Measurements from ENCODE around the gene FHIT. TPM values are rescaled to one million over a fixed set of nuclear protein-coding genes. Genes with fewer than 3 reads are reported as not detected.

Gene FHIT
- total and polyA plus RNA-seq, 2 of the 4 experiments (the other 2 are of a cell fraction), result 0.07 TPM; not detected in 1

DNA sequence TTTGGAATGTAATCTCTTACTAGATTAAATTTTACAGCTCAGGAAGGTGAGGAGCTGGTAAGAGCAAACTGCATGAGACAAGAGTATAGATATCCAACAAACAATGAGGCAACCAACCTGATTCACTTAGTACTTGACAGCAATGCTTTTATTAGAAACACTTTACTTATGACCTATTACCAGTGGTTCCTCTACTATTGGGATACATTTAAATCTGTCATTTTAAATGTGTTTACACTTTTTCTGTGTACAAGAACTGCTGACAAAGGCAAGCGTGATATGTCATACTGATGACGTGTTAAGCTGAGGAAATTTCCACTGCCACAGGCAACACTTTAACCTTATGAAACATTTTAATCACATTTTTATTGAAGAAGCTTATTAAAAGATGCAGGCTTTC, 1043.3 kb downstream of the FHIT start:
- BruUV-seq (replicated peaks), result no TSS peak
- no peak overlapping the region for H2AK5ac ChIP-seq (ENCODE audit: low read depth, low read length)
- no peak overlapping the region for H3K4ac ChIP-seq (ENCODE audit: low read depth, low read length)
- no peaks in the 10 kb centered on the region for H3K4me1 ChIP-seq (ENCODE audit: control insufficient read depth, insufficient read depth, low read length)
- no CpG with 5 or more reads among the region's 2 CpGs for WGBS, 2 experiments (ENCODE audit: extremely low coverage in 2 of 2, insufficient read length in 1 of 2)
- H2BK5ac ChIP-seq (ENCODE audit: low read depth, low read length, poor library complexity, severe bottlenecking), result no peak overlapping the region
- H3K4me2 ChIP-seq (ENCODE audit: low read depth, low read length), result no peak overlapping the region
- H2AFZ ChIP-seq (replicated peaks; ENCODE audit: low read length, poor library complexity), result no peak overlapping the region
- no peaks in the 10 kb centered on the region for H3K9me1 ChIP-seq (ENCODE audit: insufficient read depth, low read length)
- no peak overlapping the region for H2BK20ac ChIP-seq (ENCODE audit: low read depth, low read length)
- H2AK9ac ChIP-seq (replicated peaks; ENCODE audit: low read depth, low read length, poor library complexity), result no peak overlapping the region
- H3K27me3 ChIP-seq (ENCODE audit: control insufficient read depth, insufficient read depth, low read length), result no peaks in the 10 kb centered on the region
- H3K56ac ChIP-seq (ENCODE audit: extremely low read depth, insufficient read depth, low read length), result no peak overlapping the region
- no peak overlapping the region for H3K27ac ChIP-seq (ENCODE audit: insufficient read depth, low read length)
- no peak overlapping the region for H3K4me3 ChIP-seq (ENCODE audit: insufficient read depth, low read depth, low read length)
- dilution Hi-C loops (cut with HindIII; ENCODE audit: low sequenced_read_pairs, unreplicated experiment) (no loop called here), in situ Hi-C loops (cut with MboI; ENCODE audit: low sequenced_read_pairs) (no loop called here), intact Hi-C loops (cut with micrococcal nuclease) (no loop called here)
- H4K8ac ChIP-seq (ENCODE audit: low read depth in 2 of 2, low read length in 2 of 2), result no peak overlapping the region
- no peaks in the 10 kb centered on the region for H3K36me3 ChIP-seq (ENCODE audit: control insufficient read depth, insufficient read depth, low read length)
- no peak for DNase-seq
- no peak overlapping the region for H4K91ac ChIP-seq (ENCODE audit: insufficient read depth, low read depth, low read length)
- no peaks in the 10 kb centered on the region for H3K79me1 ChIP-seq (ENCODE audit: low read depth in 1 of 2, low read length in 2 of 2)
- ChIA-PET CTCF (interaction anchor here (0.7 kb wide), 1 partner anchor 10 kb away, joined by 3 read pairs; no protein-coding TSS in a partner anchor), POLR2A (ENCODE audit: unreplicated experiment) (no interaction called here)
- no peak overlapping the region for H3K9ac ChIP-seq (ENCODE audit: low read depth, low read length)
- H3K14ac ChIP-seq (replicated peaks; ENCODE audit: low read depth, low read length), result no peak overlapping the region
- no peak overlapping the region for H2BK15ac ChIP-seq (ENCODE audit: low read depth, low read length)
- H4K20me1 ChIP-seq (ENCODE audit: insufficient read depth, low read length), result no peaks in the 10 kb centered on the region
- H2BK120ac ChIP-seq (ENCODE audit: low read depth, low read length), result no peak overlapping the region
- no peak for ATAC-seq (ENCODE audit: low read depth)
- no peaks in the 10 kb centered on the region for H3K9me3 ChIP-seq (ENCODE audit: control insufficient read depth, insufficient read depth, low read length)
- H4K5ac ChIP-seq (ENCODE audit: low read depth, low read length), result no peak overlapping the region
- H3K18ac ChIP-seq (ENCODE audit: low read depth, low read length), result no peak overlapping the region
- H3K23ac ChIP-seq (ENCODE audit: low read depth, low read length), result no peak overlapping the region
- TF ChIP-seq CEBPB (IDR thresholded peaks at IDR 0.05; ENCODE audit: low read depth, low read length) (no peak), MAZ (IDR thresholded peaks at IDR 0.05; ENCODE audit: borderline replicate concordance, low read depth, low read length) (no peak), NFE2L2 (IDR thresholded peaks at IDR 0.05; ENCODE audit: low read depth, low read length) (no peak), POLR2A (IDR thresholded peaks at IDR 0.05; ENCODE audit: low read depth, low read length) (no peak), RAD21 (IDR thresholded peaks at IDR 0.05; ENCODE audit: low read length) (no peak), FOS (IDR thresholded peaks at IDR 0.05; ENCODE audit: low read depth, low read length) (no peak), RFX5 (IDR thresholded peaks at IDR 0.05; ENCODE audit: low read depth, low read length) (no peak), CHD1 (IDR thresholded peaks at IDR 0.05; ENCODE audit: low read depth, low read length) (no peak), BHLHE40 (IDR thresholded peaks at IDR 0.05; ENCODE audit: low read depth, low read length) (no peak)
- TF ChIP-seq, protein P1, sequence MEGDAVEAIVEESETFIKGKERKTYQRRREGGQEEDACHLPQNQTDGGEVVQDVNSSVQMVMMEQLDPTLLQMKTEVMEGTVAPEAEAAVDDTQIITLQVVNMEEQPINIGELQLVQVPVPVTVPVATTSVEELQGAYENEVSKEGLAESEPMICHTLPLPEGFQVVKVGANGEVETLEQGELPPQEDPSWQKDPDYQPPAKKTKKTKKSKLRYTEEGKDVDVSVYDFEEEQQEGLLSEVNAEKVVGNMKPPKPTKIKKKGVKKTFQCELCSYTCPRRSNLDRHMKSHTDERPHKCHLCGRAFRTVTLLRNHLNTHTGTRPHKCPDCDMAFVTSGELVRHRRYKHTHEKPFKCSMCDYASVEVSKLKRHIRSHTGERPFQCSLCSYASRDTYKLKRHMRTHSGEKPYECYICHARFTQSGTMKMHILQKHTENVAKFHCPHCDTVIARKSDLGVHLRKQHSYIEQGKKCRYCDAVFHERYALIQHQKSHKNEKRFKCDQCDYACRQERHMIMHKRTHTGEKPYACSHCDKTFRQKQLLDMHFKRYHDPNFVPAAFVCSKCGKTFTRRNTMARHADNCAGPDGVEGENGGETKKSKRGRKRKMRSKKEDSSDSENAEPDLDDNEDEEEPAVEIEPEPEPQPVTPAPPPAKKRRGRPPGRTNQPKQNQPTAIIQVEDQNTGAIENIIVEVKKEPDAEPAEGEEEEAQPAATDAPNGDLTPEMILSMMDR (conservative IDR thresholded peaks at IDR 0.05; ENCODE audit: low read depth, low read length), result no peak
- TF ChIP-seq, protein P2, sequence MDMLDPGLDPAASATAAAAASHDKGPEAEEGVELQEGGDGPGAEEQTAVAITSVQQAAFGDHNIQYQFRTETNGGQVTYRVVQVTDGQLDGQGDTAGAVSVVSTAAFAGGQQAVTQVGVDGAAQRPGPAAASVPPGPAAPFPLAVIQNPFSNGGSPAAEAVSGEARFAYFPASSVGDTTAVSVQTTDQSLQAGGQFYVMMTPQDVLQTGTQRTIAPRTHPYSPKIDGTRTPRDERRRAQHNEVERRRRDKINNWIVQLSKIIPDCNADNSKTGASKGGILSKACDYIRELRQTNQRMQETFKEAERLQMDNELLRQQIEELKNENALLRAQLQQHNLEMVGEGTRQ (IDR thresholded peaks at IDR 0.05; ENCODE audit: low read depth, low read length), result no peak
- TF ChIP-seq, protein P3, sequence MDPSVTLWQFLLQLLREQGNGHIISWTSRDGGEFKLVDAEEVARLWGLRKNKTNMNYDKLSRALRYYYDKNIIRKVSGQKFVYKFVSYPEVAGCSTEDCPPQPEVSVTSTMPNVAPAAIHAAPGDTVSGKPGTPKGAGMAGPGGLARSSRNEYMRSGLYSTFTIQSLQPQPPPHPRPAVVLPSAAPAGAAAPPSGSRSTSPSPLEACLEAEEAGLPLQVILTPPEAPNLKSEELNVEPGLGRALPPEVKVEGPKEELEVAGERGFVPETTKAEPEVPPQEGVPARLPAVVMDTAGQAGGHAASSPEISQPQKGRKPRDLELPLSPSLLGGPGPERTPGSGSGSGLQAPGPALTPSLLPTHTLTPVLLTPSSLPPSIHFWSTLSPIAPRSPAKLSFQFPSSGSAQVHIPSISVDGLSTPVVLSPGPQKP (IDR thresholded peaks at IDR 0.05; ENCODE audit: borderline replicate concordance, low read depth, low read length), result no peak
